ENCODE measurements around the gene MMP1. TPM values are rescaled to one million over a fixed set of nuclear protein-coding genes. Genes with fewer than 3 reads are reported as not detected.

MMP1 gene
- total RNA-seq, 3 donors from 2014 or later: 0.20 to 0.67 (median 0.47) TPM

DNA sequence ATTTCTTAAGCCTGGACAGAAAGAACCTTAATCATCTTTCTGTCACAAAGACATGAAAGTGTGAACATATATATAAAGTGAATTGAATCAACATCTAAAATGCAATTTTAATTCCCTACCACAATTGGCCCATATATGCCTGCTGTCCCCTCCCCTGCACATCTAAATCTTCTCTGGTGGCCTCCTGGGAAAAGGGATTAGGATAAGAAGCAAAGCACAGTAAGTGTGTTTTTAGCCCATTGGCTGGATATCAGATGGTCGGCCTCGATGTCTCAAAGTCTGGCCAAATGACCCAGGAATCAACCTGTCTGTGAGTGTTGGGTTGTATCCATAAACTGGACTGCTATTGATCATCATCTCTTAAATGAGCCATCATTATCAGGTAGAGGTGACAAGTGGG lies 39.7 kb upstream of the MMP1 start:
- no peak overlapping the region for H3K4me3 ChIP-seq
- no peak for DNase-seq
- no peaks in the 10 kb centered on the region for H3K9me3 ChIP-seq
- TF ChIP-seq, protein P1, sequence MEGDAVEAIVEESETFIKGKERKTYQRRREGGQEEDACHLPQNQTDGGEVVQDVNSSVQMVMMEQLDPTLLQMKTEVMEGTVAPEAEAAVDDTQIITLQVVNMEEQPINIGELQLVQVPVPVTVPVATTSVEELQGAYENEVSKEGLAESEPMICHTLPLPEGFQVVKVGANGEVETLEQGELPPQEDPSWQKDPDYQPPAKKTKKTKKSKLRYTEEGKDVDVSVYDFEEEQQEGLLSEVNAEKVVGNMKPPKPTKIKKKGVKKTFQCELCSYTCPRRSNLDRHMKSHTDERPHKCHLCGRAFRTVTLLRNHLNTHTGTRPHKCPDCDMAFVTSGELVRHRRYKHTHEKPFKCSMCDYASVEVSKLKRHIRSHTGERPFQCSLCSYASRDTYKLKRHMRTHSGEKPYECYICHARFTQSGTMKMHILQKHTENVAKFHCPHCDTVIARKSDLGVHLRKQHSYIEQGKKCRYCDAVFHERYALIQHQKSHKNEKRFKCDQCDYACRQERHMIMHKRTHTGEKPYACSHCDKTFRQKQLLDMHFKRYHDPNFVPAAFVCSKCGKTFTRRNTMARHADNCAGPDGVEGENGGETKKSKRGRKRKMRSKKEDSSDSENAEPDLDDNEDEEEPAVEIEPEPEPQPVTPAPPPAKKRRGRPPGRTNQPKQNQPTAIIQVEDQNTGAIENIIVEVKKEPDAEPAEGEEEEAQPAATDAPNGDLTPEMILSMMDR (IDR thresholded peaks at IDR 0.05): no peak
- H3K4me1 ChIP-seq (ENCODE audit: low read depth): no peaks in the 10 kb centered on the region
- no peaks in the 10 kb centered on the region for H3K36me3 ChIP-seq (ENCODE audit: low read depth)
- intact Hi-C loops (cut with DNase I, micrococcal nuclease): no loop called here
- no peak for ATAC-seq

DNA sequence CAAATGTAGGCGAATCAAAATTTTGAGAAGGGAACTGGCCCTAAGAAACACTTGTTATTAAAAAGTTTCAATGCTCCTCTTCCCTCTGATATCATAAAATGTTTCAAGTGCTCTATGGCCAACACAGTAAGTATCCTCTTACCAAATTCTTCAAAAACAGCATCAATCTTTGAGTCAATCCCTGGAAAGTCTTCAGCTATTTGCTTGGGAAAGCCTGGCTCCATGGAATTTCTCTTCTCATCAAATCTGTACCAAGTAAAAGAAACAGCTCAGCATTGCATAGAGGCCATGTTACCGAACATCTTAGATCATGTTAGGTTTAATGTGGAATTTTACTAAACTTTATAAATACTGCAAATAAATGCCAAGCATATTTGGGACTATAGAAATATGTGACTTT lies 39.2 kb upstream of the MMP1 start:
- Histone ChIP-seq H3K9me3 (no peaks in the 10 kb centered on the region), H3K4me3 (no peak overlapping the region), H3K4me1 (ENCODE audit: low read depth) (no peaks in the 10 kb centered on the region), H3K36me3 (ENCODE audit: low read depth) (no peaks in the 10 kb centered on the region)
- intact Hi-C loops (cut with DNase I, micrococcal nuclease): no loop called here
- no peak for DNase-seq
- no peak for ATAC-seq
- TF ChIP-seq, protein P1 (IDR thresholded peaks at IDR 0.05): no peak

DNA sequence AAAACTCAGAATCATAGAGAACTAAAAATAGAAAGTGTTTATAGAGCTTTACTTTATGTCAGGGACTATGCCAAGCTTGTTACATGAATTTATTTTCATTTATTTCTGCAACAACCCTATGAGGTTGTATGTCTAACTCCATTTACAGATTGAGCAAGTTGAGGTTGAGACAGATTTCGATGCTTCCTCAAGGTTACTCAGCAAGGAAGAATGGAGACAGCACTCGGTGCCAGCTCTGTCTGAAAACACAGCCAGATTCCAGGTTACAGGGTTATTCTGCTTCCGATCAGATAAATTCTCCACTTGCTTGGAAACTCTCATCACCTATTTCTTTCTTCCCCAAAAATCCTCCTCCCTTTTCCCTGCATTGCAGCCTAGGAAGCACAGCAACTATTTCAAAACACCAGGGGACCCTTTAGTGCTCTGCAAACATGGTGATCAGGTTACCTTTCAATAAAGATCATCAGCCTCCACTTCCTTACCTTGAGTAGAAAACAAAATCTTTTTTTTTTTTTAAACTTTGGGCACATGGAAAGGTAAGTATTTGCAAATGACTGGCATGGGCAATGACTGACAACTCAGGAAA lies 38.4 kb upstream of the MMP1 start:
- DNase-seq (no peak), ATAC-seq (no peak)
- no peaks in the 10 kb centered on the region for H3K36me3 ChIP-seq (ENCODE audit: low read depth)
- TF ChIP-seq, protein P1 (IDR thresholded peaks at IDR 0.05): no peak
- H3K9me3 ChIP-seq: no peaks in the 10 kb centered on the region
- no peak overlapping the region for H3K4me3 ChIP-seq
- no peaks in the 10 kb centered on the region for H3K4me1 ChIP-seq (ENCODE audit: low read depth)
- intact Hi-C loops (cut with DNase I, micrococcal nuclease): no loop called here

DNA sequence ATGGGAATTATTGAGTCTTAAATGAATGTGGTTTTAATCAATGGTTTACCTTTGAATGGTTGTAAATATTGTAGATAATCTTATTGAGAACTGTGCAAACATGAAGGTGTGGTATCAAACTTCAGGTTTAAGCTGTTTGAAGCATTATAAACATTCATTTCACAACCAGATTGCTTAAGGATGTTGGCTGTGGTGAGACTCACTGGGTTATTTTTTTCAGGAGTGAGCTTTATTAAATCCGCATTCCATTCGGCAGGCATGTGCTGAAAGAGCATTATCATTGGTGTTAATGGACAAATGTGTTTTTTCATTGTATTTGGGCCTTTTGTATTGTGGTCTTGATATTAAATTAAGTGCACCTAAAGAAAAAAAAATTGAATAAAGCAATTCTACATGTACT lies 35.8 kb upstream of the MMP1 start:
- TF ChIP-seq, protein P1 (IDR thresholded peaks at IDR 0.05): no peak
- no peak for ATAC-seq
- no peak for DNase-seq
- Histone ChIP-seq H3K4me3 (no peak overlapping the region), H3K9me3 (no peaks in the 10 kb centered on the region), H3K4me1 (ENCODE audit: low read depth) (no peaks in the 10 kb centered on the region), H3K36me3 (ENCODE audit: low read depth) (no peaks in the 10 kb centered on the region)
- intact Hi-C loops (cut with DNase I, micrococcal nuclease): no loop called here

DNA sequence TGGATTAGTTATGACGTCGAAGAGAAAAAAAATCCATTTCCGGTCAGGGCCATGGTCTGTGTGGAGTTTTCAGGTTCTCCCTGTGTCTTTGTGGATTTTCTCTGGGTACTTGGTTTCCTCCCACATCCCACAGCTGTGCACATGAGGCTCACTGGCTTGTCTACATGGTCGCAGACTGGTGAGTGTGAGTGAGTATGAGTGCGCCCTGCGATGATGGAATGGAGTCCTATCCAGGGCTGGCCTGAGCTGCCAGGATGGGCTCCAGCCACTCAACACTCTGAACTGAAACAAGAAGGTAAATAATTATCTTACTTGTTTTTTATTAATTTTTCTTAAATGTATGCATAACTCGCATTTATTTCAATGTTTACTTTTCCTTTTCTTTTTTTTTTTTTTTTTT lies 34.7 kb upstream of the MMP1 start:
- H3K4me3 ChIP-seq: no peak overlapping the region
- no peak for DNase-seq
- intact Hi-C loops (cut with DNase I, micrococcal nuclease): no loop called here

More for the DNA sequence above, 34.7 kb upstream of the MMP1 start:
- Histone ChIP-seq H3K4me1 (ENCODE audit: low read depth) (no peaks in the 10 kb centered on the region), H3K9me3 (no peaks in the 10 kb centered on the region), H3K36me3 (ENCODE audit: low read depth) (no peaks in the 10 kb centered on the region)
- TF ChIP-seq, protein P1 (IDR thresholded peaks at IDR 0.05): no peak
- no peak for ATAC-seq

Data from mucosa of descending colon (tissue), 3 donors.